BLaER1 treated with 17β-estradiol and CSF1 and Interleukin-3, amounts not matched to agents 10 nM and 100 nM (cell line): Measurements from ENCODE around the gene ZNF701.
"Not testable (repeated sequence)": the region's sequence is repeated elsewhere in the genome, so short reads cannot be mapped to it uniquely, and the experiment has no call there.

ENCODE experiments used
- H3K27ac ChIP-seq, 11 experiments: shearing (Covaris generic); formaldehyde crosslinking; 2 replicates each; pipeline ENCODE4 v1.8.1; 2022
- H3K27me3 ChIP-seq, 11 experiments: shearing (Covaris generic); formaldehyde crosslinking; 2 replicates each; pipeline ENCODE4 v1.8.1; 2022
- H3K36me3 ChIP-seq, 11 experiments: shearing (Covaris generic); formaldehyde crosslinking; 2 replicates each; pipeline ENCODE4 v1.8.1; 2022
- H3K4me1 ChIP-seq, 10 experiments: shearing (Covaris generic); formaldehyde crosslinking; 2 replicates each; pipeline ENCODE4 v1.8.1; 2022
- H3K4me2 ChIP-seq, 11 experiments: shearing (Covaris generic); formaldehyde crosslinking; 2 replicates each; pipeline ENCODE4 v1.8.1; 2022
- H3K4me3 ChIP-seq, 10 experiments: shearing (Covaris generic); formaldehyde crosslinking; 2 replicates each; pipeline ENCODE4 v1.8.1; 2022
- H3K9ac ChIP-seq, 11 experiments: shearing (Covaris generic); formaldehyde crosslinking; 2 replicates each; pipeline ENCODE4 v1.8.1; 2022
- H3K9me3 ChIP-seq, 11 experiments: shearing (Covaris generic); formaldehyde crosslinking; replicated peaks in 1 of 11; 2 replicates each; pipeline ENCODE4 v1.8.1; 2022
- H4K20me1 ChIP-seq, 11 experiments: shearing (Covaris generic); formaldehyde crosslinking; 2 replicates each; pipeline ENCODE4 v1.8.1; 2022
- Cebpa-rat ChIP-seq, 11 experiments: shearing (Covaris generic); IDR thresholded peaks; 2 replicates each; pipeline ENCODE4 v1.8.1; 2022

Gene ZNF701

GRCh38 chr19:52557231-52557995 lies 12.7 kb upstream of the ZNF701 start:
- peaks cover 97 to 100% (median 99%) of the 10 kb centered on the region in 11 experiments for H3K9me3 ChIP-seq
- H3K9ac ChIP-seq, result no peak overlapping the region
- no peak overlapping the region for H3K27ac ChIP-seq
- H3K4me1 ChIP-seq, result no peaks in the 10 kb centered on the region
- no peak overlapping the region for H3K4me2 ChIP-seq
- H3K4me3 ChIP-seq, result peak overlapping the region in 8 of 10 experiments; percentile 17 to 52 (median 38); a peak in 13 of 20 replicates
- TF ChIP-seq Cebpa-rat (IDR thresholded peaks at IDR 0.05), result no peak
- H3K27me3 ChIP-seq, result peaks cover 0 to 4% (median 0%) of the 10 kb centered on the region in 11 experiments; a peak in 2 of 22 replicates
- H4K20me1 ChIP-seq, result no peaks in the 10 kb centered on the region
- peaks cover 97 to 100% (median 98%) of the 10 kb centered on the region in 11 experiments for H3K36me3 ChIP-seq

- H3K4me2 ChIP-seq, H4K20me1 ChIP-seq, H3K27ac ChIP-seq, H3K27me3 ChIP-seq, H3K9ac ChIP-seq, H3K4me1 ChIP-seq: not testable (repeated sequence)
- H3K4me3 ChIP-seq, result peak overlapping the region in 3 of 10 experiments; percentile 8 to 21 (median 19); a peak in 1 of 20 replicates
- peaks cover 97 to 100% (median 98%) of the 10 kb centered on the region in 11 experiments for H3K36me3 ChIP-seq
- peaks cover 97 to 100% (median 99%) of the 10 kb centered on the region in 11 experiments for H3K9me3 ChIP-seq
Observed at GRCh38 chr19:52558732-52559445, 11.2 kb upstream of the ZNF701 start.

- not testable (repeated sequence) for H3K27me3 ChIP-seq, H3K9ac ChIP-seq, H3K4me1 ChIP-seq, H3K4me3 ChIP-seq, H3K27ac ChIP-seq, H4K20me1 ChIP-seq, H3K4me2 ChIP-seq
- Histone ChIP-seq H3K36me3 (peaks cover 83 to 99% (median 91%) of the 10 kb centered on the region in 11 experiments), H3K9me3 (peaks cover 74 to 100% (median 84%) of the 10 kb centered on the region in 11 experiments)
Observed at GRCh38 chr19:52561611-52562010, 8.5 kb upstream of the ZNF701 start.

GRCh38 chr19:52566121-52566520 lies 4.0 kb upstream of the ZNF701 start:
- H4K20me1 ChIP-seq, result no peaks in the 10 kb centered on the region; a peak in 3 of 22 replicates
- H3K9me3 ChIP-seq, result peaks cover 32 to 85% (median 39%) of the 10 kb centered on the region in 11 experiments
- no peak for TF ChIP-seq Cebpa-rat (IDR thresholded peaks at IDR 0.05)
- H3K27me3 ChIP-seq, result no peaks in the 10 kb centered on the region
- peaks cover 10 to 13% (median 12%) of the 10 kb centered on the region in 10 experiments; a peak in 18 of 20 replicates for H3K4me1 ChIP-seq
- H3K36me3 ChIP-seq, result peaks cover 41 to 68% (median 50%) of the 10 kb centered on the region in 11 experiments
- H3K4me3 ChIP-seq, result no peak overlapping the region
- H3K27ac ChIP-seq, result no peak overlapping the region
- no peak overlapping the region for H3K9ac ChIP-seq
- no peak overlapping the region for H3K4me2 ChIP-seq

GRCh38 chr19:52566588-52566987 lies 3.5 kb upstream of the ZNF701 start:
- Histone ChIP-seq H3K4me3 (no peak overlapping the region), H3K9ac (no peak overlapping the region), H3K36me3 (peaks cover 36 to 67% (median 45%) of the 10 kb centered on the region in 11 experiments), H4K20me1 (no peaks in the 10 kb centered on the region; a peak in 3 of 22 replicates), H3K9me3 (peaks cover 27 to 81% (median 34%) of the 10 kb centered on the region in 11 experiments), H3K27ac (no peak overlapping the region), H3K27me3 (no peaks in the 10 kb centered on the region), H3K4me2 (no peak overlapping the region), H3K4me1 (peaks cover 14 to 18% (median 16%) of the 10 kb centered on the region in 10 experiments; a peak in 18 of 20 replicates)
- TF ChIP-seq Cebpa-rat (IDR thresholded peaks at IDR 0.05), result no peak

- Histone ChIP-seq H3K4me1 (peaks cover 14 to 19% (median 18%) of the 10 kb centered on the region in 10 experiments; a peak in 18 of 20 replicates), H4K20me1 (no peaks in the 10 kb centered on the region; a peak in 3 of 22 replicates), H3K36me3 (peaks cover 34 to 67% (median 45%) of the 10 kb centered on the region in 11 experiments), H3K4me3 (no peak overlapping the region), H3K27me3 (no peaks in the 10 kb centered on the region), H3K9me3 (peaks cover 14 to 80% (median 21%) of the 10 kb centered on the region in 11 experiments), H3K27ac (no peak overlapping the region), H3K9ac (no peak overlapping the region), H3K4me2 (no peak overlapping the region)
- no peak for TF ChIP-seq Cebpa-rat (IDR thresholded peaks at IDR 0.05)
Observed at GRCh38 chr19:52567921-52568320, 2.2 kb upstream of the ZNF701 start.

GRCh38 chr19:52569638-52569999 lies 468 bp upstream of the ZNF701 start:
- Histone ChIP-seq H3K27ac (peak overlapping the region in 6 of 11 experiments; percentile 40 to 97 (median 93); a peak in 6 of 22 replicates), H3K36me3 (peaks cover 34 to 67% (median 45%) of the 10 kb centered on the region in 11 experiments), H3K9me3 (peaks cover 0 to 80% (median 17%) of the 10 kb centered on the region in 11 experiments; a peak in 18 of 22 replicates), H3K4me2 (peak overlapping the region; percentile 79 to 97 (median 85)), H3K4me1 (peaks cover 14 to 19% (median 18%) of the 10 kb centered on the region in 10 experiments; a peak in 18 of 20 replicates), H3K4me3 (peak overlapping the region; percentile 73 to 92 (median 78)), H3K9ac (peak overlapping the region; percentile 86 to 94 (median 91); a peak in 21 of 22 replicates)
- H3K27me3 ChIP-seq, H4K20me1 ChIP-seq: not testable (repeated sequence)

GRCh38 chr19:52584736-52585440 lies 14.8 kb downstream of the ZNF701 start:
- H3K9ac ChIP-seq, result no peak overlapping the region
- H3K4me1 ChIP-seq, result no peaks in the 10 kb centered on the region
- H3K4me2 ChIP-seq, result no peak overlapping the region
- TF ChIP-seq Cebpa-rat (IDR thresholded peaks at IDR 0.05), result no peak
- peaks cover 89 to 97% (median 96%) of the 10 kb centered on the region in 11 experiments for H3K36me3 ChIP-seq
- peaks cover 54 to 73% (median 60%) of the 10 kb centered on the region in 11 experiments for H3K9me3 ChIP-seq
- H4K20me1 ChIP-seq, result peaks cover 0 to 19% (median 0%) of the 10 kb centered on the region in 11 experiments; a peak in 3 of 22 replicates
- H3K27ac ChIP-seq, result no peak overlapping the region
- no peak overlapping the region for H3K4me3 ChIP-seq
- H3K27me3 ChIP-seq, result no peaks in the 10 kb centered on the region
